Neuronal stem cell (in vitro differentiated cells): ENCODE results near the gene GARIN3.
"Not testable (repeated sequence)": the region's sequence is repeated elsewhere in the genome, so short reads cannot be mapped to it uniquely, and the experiment has no call there.

ENCODE experiments used
- DNase-seq: peaks from one replicate; pipeline ENCODE4 v3.0.0-alpha.2; 2013; ENCODE audit warnings: low spot score
- H2AFZ ChIP-seq: one replicate; pipeline ENCODE4 v1.6.1; 2013; ENCODE audit warnings: mild to moderate bottlenecking, low read length, inconsistent platforms
- H2AK5ac ChIP-seq: 2 replicates; pipeline ENCODE4 v1.6.1; 2013; ENCODE audit warnings: low read depth, mild to moderate bottlenecking, inconsistent platforms, low read length, moderate library complexity, mixed read lengths
- H2BK120ac ChIP-seq: 2 replicates; pipeline ENCODE4 v1.6.1; 2013; ENCODE audit warnings: low read depth, mild to moderate bottlenecking, inconsistent platforms, low read length, moderate library complexity, mixed read lengths
- H2BK12ac ChIP-seq: one replicate; pipeline ENCODE4 v1.6.1; 2013; ENCODE audit warnings: low read length, inconsistent platforms
- H2BK15ac ChIP-seq: 2 replicates; pipeline ENCODE4 v1.6.1; 2013; ENCODE audit warnings: mild to moderate bottlenecking, low read length, inconsistent platforms, mixed read lengths
- H2BK5ac ChIP-seq: one replicate; pipeline ENCODE4 v1.6.1; 2013; ENCODE audit warnings: inconsistent platforms, mild to moderate bottlenecking, low read length, moderate library complexity
- H3K14ac ChIP-seq: one replicate; pipeline ENCODE4 v1.6.1; 2013; ENCODE audit warnings: low read length, inconsistent platforms
- H3K18ac ChIP-seq: 2 replicates; pipeline ENCODE4 v1.6.1; 2013; ENCODE audit warnings: low read length, inconsistent platforms
- H3K23ac ChIP-seq: 2 replicates; pipeline ENCODE4 v1.6.1; 2013; ENCODE audit warnings: low read depth, mild to moderate bottlenecking, mixed read lengths, low read length, inconsistent platforms; ENCODE audit not compliant: poor library complexity
- H3K27ac ChIP-seq: replicated peaks from 3 replicates; pipeline ENCODE4 v1.5.1; 2013; ENCODE audit warnings: low read length, inconsistent platforms
- H3K27me3 ChIP-seq, 3 experiments: 2 replicates each; pipeline ENCODE4 v1.6.1; 2013; ENCODE audit warnings: low read length in 3 of 3, mild to moderate bottlenecking in 2 of 3, inconsistent platforms in 1 of 3, low read depth in 1 of 3, mixed read lengths in 1 of 3, moderate library complexity in 1 of 3; ENCODE audit not compliant: control insufficient read depth in 3 of 3, insufficient read depth in 3 of 3
- H3K36me3 ChIP-seq, 2 donors: replicated peaks in 1 of 2; 2 replicates each; pipeline ENCODE4 v1.6.1; 2013; ENCODE audit warnings: low read length in 2 of 2; ENCODE audit not compliant: control insufficient read depth in 2 of 2, insufficient read depth in 2 of 2
- H3K4ac ChIP-seq: 2 replicates; pipeline ENCODE4 v1.6.1; 2013; ENCODE audit warnings: inconsistent platforms, mild to moderate bottlenecking, low read length, moderate library complexity
- H3K4me1 ChIP-seq, 2 donors: 1 replicate in 1 of 2; 2 replicates in 1 of 2; pipeline ENCODE4 v1.6.1; 2013; ENCODE audit warnings: low read length in 2 of 2, low read depth in 1 of 2; ENCODE audit not compliant: control insufficient read depth in 2 of 2, insufficient read depth in 1 of 2
- H3K4me2 ChIP-seq: one replicate; pipeline ENCODE4 v1.6.1; 2013; ENCODE audit warnings: mild to moderate bottlenecking, low read length, inconsistent platforms; ENCODE audit not compliant: insufficient read depth, poor library complexity, severe bottlenecking
- H3K4me3 ChIP-seq, 2 donors: 2 replicates each; pipeline ENCODE4 v1.5.1; 2013; ENCODE audit warnings: low read length in 2 of 2, mild to moderate bottlenecking in 2 of 2, inconsistent platforms in 1 of 2, moderate library complexity in 1 of 2
- H3K79me1 ChIP-seq: one replicate; pipeline ENCODE4 v1.6.1; 2013; ENCODE audit warnings: low read depth, mild to moderate bottlenecking, inconsistent platforms, low read length, moderate library complexity
- H3K9ac ChIP-seq: one replicate; pipeline ENCODE4 v1.6.1; 2013; ENCODE audit warnings: mild to moderate bottlenecking, low read depth, low read length, inconsistent platforms; ENCODE audit not compliant: poor library complexity
- H3K9me3 ChIP-seq, 2 donors: replicated peaks in 1 of 2; 2 replicates each; pipeline versions ENCODE3 to v1.6.1; 2013; ENCODE audit warnings: low read length in 2 of 2, mild to moderate bottlenecking in 2 of 2, inconsistent platforms in 1 of 2, low read depth in 1 of 2, mixed read lengths in 1 of 2, moderate library complexity in 1 of 2; ENCODE audit not compliant: control insufficient read depth in 2 of 2, insufficient read depth in 1 of 2
- H4K8ac ChIP-seq: one replicate; pipeline ENCODE4 v1.6.1; 2013; ENCODE audit warnings: low read depth, mild to moderate bottlenecking, inconsistent platforms, low read length, moderate library complexity
- H4K91ac ChIP-seq: one replicate; pipeline ENCODE4 v1.6.1; 2013; ENCODE audit warnings: low read length, low read depth, mild to moderate bottlenecking, inconsistent platforms; ENCODE audit not compliant: poor library complexity
- WGBS, 2 donors: extraction: QIAGEN DNeasy Blood & Tissue Kit; methylation state at CpG; one replicate each; pipeline ENCODE4 v1.1.7; 2013; ENCODE audit warnings: missing lambda C conversion rate in 2 of 2, mixed read lengths in 1 of 2; ENCODE audit not compliant: insufficient read length in 2 of 2, insufficient replicate concordance in 1 of 2; ENCODE audit errors: extremely low coverage in 2 of 2; 5-methylcytosine and 5-hydroxymethylcytosine counted together

GARIN3 gene

DNA sequence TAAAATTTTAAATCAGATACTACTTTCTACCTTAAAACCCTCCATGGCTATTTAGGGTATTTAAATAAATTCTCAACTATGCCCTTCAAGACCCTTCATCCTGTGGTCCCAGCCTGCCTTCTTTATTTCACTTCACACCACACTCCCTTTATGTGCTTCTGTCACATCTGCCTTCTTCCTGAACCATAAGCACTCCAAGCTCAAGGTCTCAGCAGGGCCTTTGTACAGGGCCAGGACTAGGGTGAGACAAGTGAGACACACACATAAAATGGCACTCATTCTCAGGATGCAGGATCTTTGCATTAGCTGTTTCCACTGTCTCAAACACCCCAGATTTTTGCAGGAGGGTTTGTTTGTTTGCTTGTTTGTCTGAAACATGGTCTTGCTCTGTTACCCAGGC is 22.2 kb upstream of the GARIN3 start:
- Histone ChIP-seq H4K8ac (no peak overlapping the region), H2AFZ (no peak overlapping the region), H3K4me2 (no peak overlapping the region)

DNA sequence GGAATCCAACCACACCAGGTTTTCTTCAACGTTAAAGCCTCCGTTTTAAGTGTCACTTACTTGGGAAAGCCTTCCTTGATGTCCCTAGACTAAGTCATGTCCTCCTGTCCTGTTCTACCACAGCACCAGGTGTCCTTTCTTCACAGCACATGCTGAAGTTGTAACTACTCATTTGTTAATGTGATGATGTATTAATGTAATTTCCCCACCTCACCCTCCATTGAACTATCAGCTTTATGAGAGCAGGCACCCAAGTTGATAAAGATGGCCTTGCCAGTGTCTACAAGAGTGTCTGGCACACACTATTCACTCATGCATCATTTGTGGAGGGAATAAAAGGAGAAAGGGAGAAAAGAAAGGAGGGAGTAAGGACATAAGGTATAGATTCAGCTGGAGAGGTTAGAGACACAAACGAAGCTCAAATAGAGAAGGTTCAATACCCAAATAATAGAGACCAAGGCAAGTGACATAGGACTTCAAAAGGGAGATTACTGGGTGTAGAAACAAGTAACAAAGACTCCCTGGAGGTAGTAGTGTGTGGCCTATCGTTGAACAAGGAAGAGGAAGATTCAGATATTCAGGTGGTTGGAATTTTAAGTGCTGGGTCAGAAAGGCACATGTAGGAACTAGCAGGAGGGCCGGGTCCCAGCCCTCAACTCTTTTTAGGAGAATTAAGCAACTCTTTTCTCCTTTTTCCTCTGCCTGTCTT is 21.1 kb upstream of the GARIN3 start:
- Histone ChIP-seq H3K79me1 (no peaks in the 10 kb centered on the region), H2BK12ac (no peak overlapping the region), H4K91ac (no peak overlapping the region), H3K4me1 (no peaks in the 10 kb centered on the region), H2AFZ (no peak overlapping the region), H2AK5ac (no peak overlapping the region), H3K27me3 (peaks cover 0 to 4% (median 0%) of the 10 kb centered on the region in 3 experiments), H3K36me3 (no peaks in the 10 kb centered on the region), H3K4ac (no peak overlapping the region), H2BK120ac (no peak overlapping the region), H4K8ac (no peak overlapping the region), H3K9ac (no peak overlapping the region), H2BK15ac (no peak overlapping the region), H3K23ac (no peak overlapping the region), H3K18ac (no peak overlapping the region), H3K27ac (no peak overlapping the region), H3K9me3 (no peaks in the 10 kb centered on the region), H3K4me2 (no peak overlapping the region), H3K14ac (no peak overlapping the region), H2BK5ac (no peak overlapping the region), H3K4me3 (no peak overlapping the region)
- WGBS, 2 donors, result no CpG with 5 or more reads among the region's 5 CpGs
- no peak for DNase-seq

More for the DNA sequence above, 22.2 kb upstream of the GARIN3 start:
- no peak overlapping the region for H3K4ac ChIP-seq
- H3K79me1 ChIP-seq, result no peaks in the 10 kb centered on the region
- no peak overlapping the region for H2BK15ac ChIP-seq
- no peaks in the 10 kb centered on the region for H3K36me3 ChIP-seq
- H2AK5ac ChIP-seq, result no peak overlapping the region
- H3K9ac ChIP-seq, result no peak overlapping the region
- no peaks in the 10 kb centered on the region for H3K9me3 ChIP-seq
- no peak overlapping the region for H3K4me3 ChIP-seq
- peaks cover 0 to 4% (median 0%) of the 10 kb centered on the region in 3 experiments for H3K27me3 ChIP-seq
- H4K91ac ChIP-seq, result no peak overlapping the region
- H3K18ac ChIP-seq, result no peak overlapping the region
- H2BK12ac ChIP-seq, result no peak overlapping the region
- no peak overlapping the region for H2BK5ac ChIP-seq
- H3K23ac ChIP-seq, result no peak overlapping the region
- H3K4me1 ChIP-seq, result no peaks in the 10 kb centered on the region
- H2BK120ac ChIP-seq, result no peak overlapping the region
- no peak for DNase-seq
- H3K14ac ChIP-seq, result no peak overlapping the region
- H3K27ac ChIP-seq, result no peak overlapping the region

DNA sequence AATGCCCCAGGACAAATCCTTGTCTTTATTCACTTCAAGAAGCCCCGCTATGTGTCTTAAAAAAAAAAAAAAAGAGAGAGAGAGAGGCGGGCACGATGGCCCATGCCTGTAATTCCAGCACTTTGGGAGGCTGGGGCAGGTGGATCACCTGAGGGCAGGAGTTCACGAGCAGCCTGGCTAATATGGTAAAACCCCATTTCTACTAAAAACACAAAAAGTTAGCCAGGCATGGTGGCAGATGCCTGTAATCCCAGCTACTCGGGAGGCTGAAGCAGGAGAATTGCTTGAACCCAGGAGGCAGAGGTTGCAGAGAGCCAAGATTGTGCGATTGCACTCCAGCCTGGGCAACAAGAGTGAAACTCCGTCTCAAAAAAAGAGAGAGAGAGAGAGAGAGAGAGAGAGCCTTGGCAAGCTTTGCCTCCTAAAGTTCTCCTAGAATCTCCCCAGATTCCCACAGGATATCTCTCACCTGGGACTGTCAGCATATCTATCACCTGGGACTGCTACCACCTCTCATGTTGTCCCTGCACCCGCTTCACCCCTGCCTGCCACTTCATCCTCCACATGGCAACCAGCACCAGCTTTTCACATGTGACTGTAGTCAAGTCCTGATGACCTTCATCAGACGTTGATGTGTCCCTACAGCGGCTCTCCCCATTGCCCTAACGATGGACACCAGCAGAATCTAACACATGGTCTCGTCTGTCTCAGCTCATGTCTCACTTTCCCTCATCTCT is 20.4 kb upstream of the GARIN3 start:
- Histone ChIP-seq H3K27me3 (peaks cover 0 to 6% (median 0%) of the 10 kb centered on the region in 3 experiments), H3K14ac (no peak overlapping the region), H3K4me2 (no peak overlapping the region), H3K36me3 (no peaks in the 10 kb centered on the region), H3K9me3 (no peaks in the 10 kb centered on the region), H4K91ac (no peak overlapping the region), H3K18ac (no peak overlapping the region), H2AK5ac (no peak overlapping the region), H3K4me1 (no peaks in the 10 kb centered on the region), H3K23ac (no peak overlapping the region), H2BK12ac (no peak overlapping the region), H3K9ac (no peak overlapping the region), H3K4me3 (no peak overlapping the region), H3K27ac (no peak overlapping the region), H2BK120ac (no peak overlapping the region), H2BK15ac (no peak overlapping the region), H3K4ac (no peak overlapping the region), H2AFZ (no peak overlapping the region), H3K79me1 (no peaks in the 10 kb centered on the region), H2BK5ac (no peak overlapping the region), H4K8ac (no peak overlapping the region)
- WGBS, 2 donors, result no CpG with 5 or more reads among the region's 12 CpGs
- no peak for DNase-seq

DNA sequence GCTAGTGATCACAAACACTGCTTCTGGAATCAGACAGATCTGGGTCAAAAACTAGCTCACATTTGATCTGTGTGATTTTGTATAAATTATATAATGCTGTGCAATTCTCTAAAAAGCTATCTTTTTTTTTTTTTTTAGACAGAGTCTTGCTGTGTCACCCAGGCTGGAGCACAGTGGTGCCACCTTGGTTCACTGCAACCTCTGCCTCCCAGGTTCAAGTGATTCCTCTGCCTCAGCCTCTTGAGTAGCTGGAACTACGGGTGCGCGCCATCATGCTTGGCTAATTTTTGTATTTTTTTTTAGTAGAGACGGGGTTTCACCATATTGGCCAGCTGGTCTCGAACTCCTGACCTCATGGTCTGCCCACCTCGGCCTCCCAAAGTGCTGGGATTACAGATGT is 19.1 kb upstream of the GARIN3 start:
- not testable (repeated sequence) for H2AFZ ChIP-seq, H4K8ac ChIP-seq, H3K4ac ChIP-seq, H2BK5ac ChIP-seq, H3K4me2 ChIP-seq, H3K14ac ChIP-seq, H4K91ac ChIP-seq, H2BK12ac ChIP-seq, H3K18ac ChIP-seq, H2BK120ac ChIP-seq, H3K9me3 ChIP-seq, H3K27ac ChIP-seq, H2BK15ac ChIP-seq, H3K4me1 ChIP-seq, H3K9ac ChIP-seq, H3K23ac ChIP-seq, H2AK5ac ChIP-seq, H3K79me1 ChIP-seq, DNase-seq, H3K4me3 ChIP-seq, H3K36me3 ChIP-seq
- WGBS, 2 donors, result no CpG with 5 or more reads among the region's 6 CpGs
- H3K27me3 ChIP-seq, result peaks cover 0 to 12% (median 0%) of the 10 kb centered on the region in 3 experiments
